Neural crest cell (in vitro differentiated cells): ENCODE results near the gene AGBL4. TPM values are rescaled to one million over a fixed set of nuclear protein-coding genes. Genes with fewer than 3 reads are reported as not detected.

ENCODE experiments used
- DNase-seq: peaks from one replicate; pipeline ENCODE4 v3.0.0; 2021; ENCODE audit warnings: low read depth, mixed read lengths, low spot score
- H3K27ac Mint-ChIP-seq: one replicate; pipeline ENCODE4 v1.8.0; 2021; ENCODE audit warnings: mild to moderate bottlenecking, mixed read lengths; ENCODE audit not compliant: unreplicated experiment
- H3K27me3 Mint-ChIP-seq: 2 replicates; pipeline ENCODE4 v1.8.0; 2021; ENCODE audit warnings: low read depth, mild to moderate bottlenecking, mixed read lengths
- H3K36me3 Mint-ChIP-seq: 2 replicates; pipeline ENCODE4 v1.8.0; 2021; ENCODE audit warnings: low read depth, mild to moderate bottlenecking, mixed read lengths
- H3K4me1 Mint-ChIP-seq: 2 replicates; pipeline ENCODE4 v1.8.0; 2021; ENCODE audit warnings: mixed read lengths
- H3K4me3 Mint-ChIP-seq: one replicate; pipeline ENCODE4 v1.8.0; 2021; ENCODE audit warnings: mild to moderate bottlenecking, mixed read lengths
- H3K9me3 Mint-ChIP-seq: 2 replicates; pipeline ENCODE4 v1.8.0; 2021; ENCODE audit warnings: mixed read lengths
- total RNA-seq: library from RNA; stranded (reverse); gene quantifications from 2 replicates; pipeline ENCODE4 v1.2.1, GENCODE V29; 2021
- TF ChIP-seq, protein P1 (sequence below): fragments of 200-600 bp; sonication (generic); conservative IDR thresholded peaks from 2 replicates; pipeline ENCODE4 v1.5.0; 2021; ENCODE audit warnings: antibody characterized with exemption, mild to moderate bottlenecking

Gene AGBL4
- total RNA-seq, 1 donor from 2014 or later, result 0.09 TPM

- TF ChIP-seq, protein P1, sequence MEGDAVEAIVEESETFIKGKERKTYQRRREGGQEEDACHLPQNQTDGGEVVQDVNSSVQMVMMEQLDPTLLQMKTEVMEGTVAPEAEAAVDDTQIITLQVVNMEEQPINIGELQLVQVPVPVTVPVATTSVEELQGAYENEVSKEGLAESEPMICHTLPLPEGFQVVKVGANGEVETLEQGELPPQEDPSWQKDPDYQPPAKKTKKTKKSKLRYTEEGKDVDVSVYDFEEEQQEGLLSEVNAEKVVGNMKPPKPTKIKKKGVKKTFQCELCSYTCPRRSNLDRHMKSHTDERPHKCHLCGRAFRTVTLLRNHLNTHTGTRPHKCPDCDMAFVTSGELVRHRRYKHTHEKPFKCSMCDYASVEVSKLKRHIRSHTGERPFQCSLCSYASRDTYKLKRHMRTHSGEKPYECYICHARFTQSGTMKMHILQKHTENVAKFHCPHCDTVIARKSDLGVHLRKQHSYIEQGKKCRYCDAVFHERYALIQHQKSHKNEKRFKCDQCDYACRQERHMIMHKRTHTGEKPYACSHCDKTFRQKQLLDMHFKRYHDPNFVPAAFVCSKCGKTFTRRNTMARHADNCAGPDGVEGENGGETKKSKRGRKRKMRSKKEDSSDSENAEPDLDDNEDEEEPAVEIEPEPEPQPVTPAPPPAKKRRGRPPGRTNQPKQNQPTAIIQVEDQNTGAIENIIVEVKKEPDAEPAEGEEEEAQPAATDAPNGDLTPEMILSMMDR, result no peak
- H3K4me1 Mint-ChIP-seq, result peaks cover 4% of the 10 kb centered on the region
- no peak overlapping the region for H3K4me3 Mint-ChIP-seq
- H3K27me3 Mint-ChIP-seq, result no peaks in the 10 kb centered on the region
- DNase-seq, result no peak
- H3K9me3 Mint-ChIP-seq, result no peaks in the 10 kb centered on the region
- H3K27ac Mint-ChIP-seq, result no peak overlapping the region
- H3K36me3 Mint-ChIP-seq, result peaks cover 34% of the 10 kb centered on the region
Measured at GRCh38 chr1:48753293-48753692, 1270.5 kb downstream of the AGBL4 start.

- Mint-ChIP-seq H3K27ac (peak overlapping the region; percentile 28), H3K4me1 (peaks cover 26% of the 10 kb centered on the region), H3K36me3 (peaks cover 26% of the 10 kb centered on the region), H3K9me3 (no peaks in the 10 kb centered on the region), H3K4me3 (no peak overlapping the region), H3K27me3 (no peaks in the 10 kb centered on the region)
- TF ChIP-seq, protein P1, result no peak
- no peak for DNase-seq
Measured at GRCh38 chr1:48750109-48750508, 1273.6 kb downstream of the AGBL4 start.

DNA sequence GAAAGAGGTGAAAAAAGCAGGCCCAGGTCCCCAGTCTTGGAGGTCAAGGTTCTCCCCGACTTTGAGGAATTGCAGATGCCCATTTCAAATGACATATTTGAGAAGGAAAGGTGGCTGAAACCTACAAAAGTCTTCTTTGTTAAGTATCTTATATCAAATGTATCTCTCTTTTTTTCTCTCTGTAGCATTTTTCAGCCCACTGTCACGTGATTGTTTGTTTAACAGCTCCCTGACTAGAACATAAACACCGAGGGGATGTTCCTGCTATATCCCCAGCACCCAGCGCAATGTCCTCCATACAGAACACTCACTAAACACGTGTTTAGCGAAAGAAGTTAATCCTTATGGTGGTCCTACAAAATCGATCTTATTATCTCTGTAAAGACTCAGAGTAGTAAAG lies 1274.7 kb downstream of the AGBL4 start:
- H3K27ac Mint-ChIP-seq, result no peak overlapping the region
- TF ChIP-seq, protein P1, result no peak
- H3K27me3 Mint-ChIP-seq, result no peaks in the 10 kb centered on the region
- peaks cover 29% of the 10 kb centered on the region for H3K36me3 Mint-ChIP-seq
- DNase-seq, result no peak
- peaks cover 30% of the 10 kb centered on the region for H3K4me1 Mint-ChIP-seq
- no peaks in the 10 kb centered on the region for H3K9me3 Mint-ChIP-seq
- H3K4me3 Mint-ChIP-seq, result no peak overlapping the region

- peaks cover 30% of the 10 kb centered on the region for H3K4me1 Mint-ChIP-seq
- H3K4me3 Mint-ChIP-seq, result no peak overlapping the region
- H3K9me3 Mint-ChIP-seq, result no peaks in the 10 kb centered on the region
- H3K27me3 Mint-ChIP-seq, result no peaks in the 10 kb centered on the region
- DNase-seq, result no peak
- TF ChIP-seq, protein P1, result no peak
- peaks cover 24% of the 10 kb centered on the region for H3K36me3 Mint-ChIP-seq
- peak overlapping the region; percentile 43 for H3K27ac Mint-ChIP-seq
Measured at GRCh38 chr1:48746906-48747305, 1276.8 kb downstream of the AGBL4 start.

- Mint-ChIP-seq H3K36me3 (peaks cover 21% of the 10 kb centered on the region), H3K27me3 (no peaks in the 10 kb centered on the region), H3K27ac (no peak overlapping the region), H3K4me3 (no peak overlapping the region), H3K9me3 (no peaks in the 10 kb centered on the region), H3K4me1 (peaks cover 30% of the 10 kb centered on the region)
- TF ChIP-seq, protein P1, result no peak
- no peak for DNase-seq
Measured at GRCh38 chr1:48744032-48744431, 1279.7 kb downstream of the AGBL4 start.

DNA sequence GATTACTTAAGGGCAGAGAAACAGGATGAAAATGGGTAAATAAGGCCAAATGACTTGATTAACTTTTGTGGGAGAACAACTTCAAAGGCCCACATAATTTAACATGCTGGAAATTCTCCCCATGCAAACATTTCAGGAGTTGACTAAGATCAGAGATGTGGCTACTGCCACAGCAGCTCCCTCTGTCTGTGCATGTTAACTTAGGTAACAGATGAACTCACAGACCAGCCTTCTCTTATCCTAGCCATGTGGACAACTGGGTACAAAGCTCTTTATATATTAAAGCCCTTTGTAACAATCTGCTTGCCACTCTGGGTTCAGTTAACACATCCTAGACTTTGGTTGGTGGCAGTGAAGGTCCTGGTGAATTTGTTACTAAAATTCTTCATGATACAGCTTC lies 1280.3 kb downstream of the AGBL4 start:
- no peaks in the 10 kb centered on the region for H3K27me3 Mint-ChIP-seq
- peaks cover 30% of the 10 kb centered on the region for H3K4me1 Mint-ChIP-seq
- H3K9me3 Mint-ChIP-seq, result no peaks in the 10 kb centered on the region
- H3K27ac Mint-ChIP-seq, result no peak overlapping the region
- TF ChIP-seq, protein P1, result no peak
- H3K36me3 Mint-ChIP-seq, result peaks cover 18% of the 10 kb centered on the region
- no peak overlapping the region for H3K4me3 Mint-ChIP-seq
- no peak for DNase-seq
